ENCODE measurements around the gene ECSCR. TPM values are rescaled to one million over a fixed set of nuclear protein-coding genes. Genes with fewer than 3 reads are reported as not detected.

Gene ECSCR
- total and polyA plus RNA-seq, 2 donors (not counting 1 experiment from before 2014, with no cell fraction given) = not detected

Small RNA genes lying within 50 kb of the gene (small RNA-seq; reads per million reads assigned to genes)
- not detected for gene RNU5B-4P (ENCODE audit: insufficient read length, low read depth, low replicate concordance)

Other genes with a start within 250 kb of the ECSCR start
- 243 and 271 TPM in 2 replicates for gene MATR3, start 169.0 kb downstream of the ECSCR start, total RNA-seq
- gene MATR3, start 169.0 kb downstream of the ECSCR start, polyA plus RNA-seq = 76.7 and 179 TPM in 2 replicates
- 109 and 121 TPM in 2 replicates for gene PAIP2, start 120.9 kb downstream of the ECSCR start, total RNA-seq
- gene PAIP2, start 120.9 kb downstream of the ECSCR start, polyA plus RNA-seq = 38.5 and 99.0 TPM in 2 replicates
- 5.8 and 6.4 TPM in 2 replicates for gene SLC23A1, start 79.4 kb downstream of the ECSCR start, total RNA-seq
- gene SLC23A1, start 79.4 kb downstream of the ECSCR start, polyA plus RNA-seq = 9.6 and 12.3 TPM in 2 replicates
- gene MZB1, start 72.8 kb downstream of the ECSCR start, total RNA-seq = 71.8 and 72.2 TPM in 2 replicates
- gene MZB1, start 72.8 kb downstream of the ECSCR start, polyA plus RNA-seq = 306 and 375 TPM in 2 replicates
- 3.0 and 3.7 TPM in 2 replicates for gene PROB1, start 67.6 kb downstream of the ECSCR start, total RNA-seq
- gene PROB1, start 67.6 kb downstream of the ECSCR start, polyA plus RNA-seq = 1.1 and 1.2 TPM in 2 replicates
- gene SPATA24, start 58.7 kb downstream of the ECSCR start, total RNA-seq = 6.4 and 8.2 TPM in 2 replicates
- gene SPATA24, start 58.7 kb downstream of the ECSCR start, polyA plus RNA-seq = 2.0 and 4.6 TPM in 2 replicates
- 13.6 and 16.5 TPM in 2 replicates for gene DNAJC18, start 23.2 kb downstream of the ECSCR start, total RNA-seq
- gene DNAJC18, start 23.2 kb downstream of the ECSCR start, polyA plus RNA-seq = 2.0 and 2.1 TPM in 2 replicates
- not detected in 2 replicates for gene SMIM33, start 8.3 kb upstream of the ECSCR start, total RNA-seq
- not detected in 2 replicates for gene SMIM33, start 8.3 kb upstream of the ECSCR start, polyA plus RNA-seq
- 0.29 and 1.1 TPM in 2 replicates for gene STING1, start 20.0 kb upstream of the ECSCR start, total RNA-seq
- gene STING1, start 20.0 kb upstream of the ECSCR start, polyA plus RNA-seq = 2.8 and 5.3 TPM in 2 replicates
- gene UBE2D2, start 98.6 kb upstream of the ECSCR start, total RNA-seq = 168 and 183 TPM in 2 replicates
- gene UBE2D2, start 98.6 kb upstream of the ECSCR start, polyA plus RNA-seq = 64.3 and 83.4 TPM in 2 replicates
- 143 and 161 TPM in 2 replicates for gene CXXC5, start 185.6 kb upstream of the ECSCR start, total RNA-seq
- 92.9 and 126 TPM in 2 replicates for gene CXXC5, start 185.6 kb upstream of the ECSCR start, polyA plus RNA-seq

Data from B cell (primary cell).